Activated CD8-positive, alpha-beta T cell treated with anti-CD3 and anti-CD28 coated beads for 36 hours (primary cell): ENCODE measurements around the gene LCP1. TPM values are rescaled to one million over a fixed set of nuclear protein-coding genes. Genes with fewer than 3 reads are reported as not detected.
A peak's percentile ranks its signal among the peaks of the same experiment; 100 is the strongest.

ENCODE experiments used
- ATAC-seq: fragments of 200-7000 bp; cut with Tn5 transposase; one replicate; pipeline ENCODE4 v1.10.0; 2021; ENCODE audit warnings: mild to moderate bottlenecking, moderate library complexity
- CTCF ChIA-PET: fragments of 350-600 bp; sonication (Branson Sonifier 250); formaldehyde crosslinking; loops from one replicate; lab custom pipeline; 2021; ENCODE audit warnings: antibody characterized with exemption; lab: Charles Lee
- POLR2A ChIA-PET: fragments of 350-600 bp; sonication (Branson Sonifier 250); formaldehyde crosslinking; loops from one replicate; lab custom pipeline; 2021; ENCODE audit warnings: antibody characterized with exemption; lab: Charles Lee
- DNase-seq: peaks from one replicate; pipeline ENCODE4 v3.0.0-alpha.2; 2020
- H3K27ac Mint-ChIP-seq: one replicate; pipeline ENCODE4 v1.8.0; 2021; ENCODE audit warnings: mild to moderate bottlenecking, mixed read lengths
- H3K27me3 Mint-ChIP-seq: one replicate; pipeline ENCODE4 v1.8.0; 2021; ENCODE audit warnings: mixed read lengths
- H3K36me3 Mint-ChIP-seq: one replicate; pipeline ENCODE4 v1.8.0; 2021; ENCODE audit warnings: low read depth, mixed read lengths
- H3K4me1 Mint-ChIP-seq: one replicate; pipeline ENCODE4 v1.8.0; 2021; ENCODE audit warnings: low read depth, mixed read lengths
- H3K4me3 Mint-ChIP-seq: one replicate; pipeline ENCODE4 v1.8.0; 2021; ENCODE audit warnings: mild to moderate bottlenecking, moderate library complexity, mixed read lengths
- H3K9me3 Mint-ChIP-seq: one replicate; pipeline ENCODE4 v1.8.0; 2021; ENCODE audit warnings: mixed read lengths
- intact Hi-C: fragments of 100-400 bp; cut with micrococcal nuclease; formaldehyde crosslinking; loops from one replicate; pipeline ENCODE4 v1.10.0; 2022
- total RNA-seq, 2 experiments: library from RNA; stranded (reverse); gene quantifications; one replicate each; pipeline ENCODE4 v1.2.3, GENCODE V29; 2021
- TF ChIP-seq, protein P1 (sequence below): fragments of 200-600 bp; IDR thresholded peaks from one replicate; pipeline ENCODE4 v1.8.0; 2022; ENCODE audit warnings: antibody characterized with exemption, mild to moderate bottlenecking

Gene LCP1
- total RNA-seq, 2 experiments from 2014 or later, result 1,014 to 1,019 TPM

DNA sequence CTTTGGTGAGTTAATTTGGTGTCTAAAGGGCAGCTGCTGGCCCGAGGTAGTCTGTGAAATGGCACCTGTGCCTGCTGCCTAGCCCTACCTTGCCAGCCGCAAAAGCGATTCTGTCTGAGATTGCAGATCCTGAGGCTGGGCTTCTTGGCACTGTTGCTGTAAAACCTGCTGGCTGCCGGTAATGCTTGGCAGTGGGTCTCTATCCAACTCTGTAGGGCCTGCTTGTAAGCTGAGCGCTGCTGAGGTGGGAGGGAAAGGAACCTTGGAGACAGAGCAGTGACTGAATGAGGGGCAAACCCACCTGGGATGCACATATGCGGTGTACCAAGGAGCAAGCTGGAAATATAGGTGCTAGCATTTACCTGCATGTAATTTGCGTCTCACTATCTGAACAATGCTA is 11.7 kb downstream of the LCP1 start:
- TF ChIP-seq, protein P1, sequence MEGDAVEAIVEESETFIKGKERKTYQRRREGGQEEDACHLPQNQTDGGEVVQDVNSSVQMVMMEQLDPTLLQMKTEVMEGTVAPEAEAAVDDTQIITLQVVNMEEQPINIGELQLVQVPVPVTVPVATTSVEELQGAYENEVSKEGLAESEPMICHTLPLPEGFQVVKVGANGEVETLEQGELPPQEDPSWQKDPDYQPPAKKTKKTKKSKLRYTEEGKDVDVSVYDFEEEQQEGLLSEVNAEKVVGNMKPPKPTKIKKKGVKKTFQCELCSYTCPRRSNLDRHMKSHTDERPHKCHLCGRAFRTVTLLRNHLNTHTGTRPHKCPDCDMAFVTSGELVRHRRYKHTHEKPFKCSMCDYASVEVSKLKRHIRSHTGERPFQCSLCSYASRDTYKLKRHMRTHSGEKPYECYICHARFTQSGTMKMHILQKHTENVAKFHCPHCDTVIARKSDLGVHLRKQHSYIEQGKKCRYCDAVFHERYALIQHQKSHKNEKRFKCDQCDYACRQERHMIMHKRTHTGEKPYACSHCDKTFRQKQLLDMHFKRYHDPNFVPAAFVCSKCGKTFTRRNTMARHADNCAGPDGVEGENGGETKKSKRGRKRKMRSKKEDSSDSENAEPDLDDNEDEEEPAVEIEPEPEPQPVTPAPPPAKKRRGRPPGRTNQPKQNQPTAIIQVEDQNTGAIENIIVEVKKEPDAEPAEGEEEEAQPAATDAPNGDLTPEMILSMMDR, result no peak
- DNase-seq (no peak), ATAC-seq (no peak)
- peak overlapping the region; percentile 75 for H3K4me3 Mint-ChIP-seq
- peak overlapping the region; percentile 88 for H3K27ac Mint-ChIP-seq
- peaks cover 2% of the 10 kb centered on the region for H3K9me3 Mint-ChIP-seq
- POLR2A ChIA-PET, result interaction anchor here (1.5 to 7.4 kb wide), 4 partner anchors 9 to 21 kb away, joined by 4 to 137 read pairs (median 7); partner anchors contain the start of gene LCP1
- CTCF ChIA-PET, result interaction anchor here (0.9 to 3.6 kb wide), 8 partner anchors 8 to 128 kb away, joined by 3 to 27 read pairs (median 4); partner anchors contain the start of genes LCP1 and LRRC63
- peaks cover 95% of the 10 kb centered on the region for H3K4me1 Mint-ChIP-seq
- H3K27me3 Mint-ChIP-seq, result no peaks in the 10 kb centered on the region
- H3K36me3 Mint-ChIP-seq, result peaks cover 80% of the 10 kb centered on the region
- intact Hi-C loops, result no loop called here

DNA sequence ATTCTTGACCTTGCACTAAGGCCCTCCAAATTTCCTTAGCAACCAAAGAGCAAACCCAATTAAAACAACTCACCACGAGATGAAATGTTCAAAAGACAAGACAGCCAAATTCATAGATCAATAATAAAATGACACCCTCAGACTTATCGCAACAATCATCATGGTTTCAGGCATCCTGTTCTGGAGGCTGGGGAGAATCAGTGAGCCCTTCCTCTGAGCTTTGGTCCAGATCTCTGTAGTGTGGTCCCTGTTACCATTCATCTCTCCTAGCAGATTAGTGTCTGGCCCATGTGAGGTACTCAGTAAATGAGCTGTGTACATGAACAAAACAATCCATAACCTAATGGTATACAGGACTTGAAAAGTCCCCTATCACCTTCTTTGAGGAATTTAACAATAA is 12.2 kb downstream of the LCP1 start:
- H3K36me3 Mint-ChIP-seq, result peaks cover 79% of the 10 kb centered on the region
- ATAC-seq, result no peak
- intact Hi-C loops, result loop anchor here (5.0 kb wide), 2 partner anchors 128 to 148 kb away; no protein-coding TSS in a partner anchor
- peak overlapping the region; percentile 75 for H3K4me3 Mint-ChIP-seq
- no peak for DNase-seq
- CTCF ChIA-PET, result interaction anchor here (0.9 to 3.6 kb wide), 6 partner anchors 8 to 128 kb away, joined by 3 to 27 read pairs (median 6); partner anchors contain the start of genes LCP1 and LRRC63
- H3K27ac Mint-ChIP-seq, result peak overlapping the region; percentile 88
- POLR2A ChIA-PET, result interaction anchor here (1.5 to 7.4 kb wide), 3 partner anchors 10 to 20 kb away, joined by 4 to 137 read pairs (median 8); partner anchors contain the start of gene LCP1
- peaks cover 2% of the 10 kb centered on the region for H3K9me3 Mint-ChIP-seq
- TF ChIP-seq, protein P1, result no peak
- H3K4me1 Mint-ChIP-seq, result peaks cover 92% of the 10 kb centered on the region
- H3K27me3 Mint-ChIP-seq, result no peaks in the 10 kb centered on the region

- no peaks in the 10 kb centered on the region for H3K27me3 Mint-ChIP-seq
- H3K27ac Mint-ChIP-seq, result peak overlapping the region; percentile 88
- CTCF ChIA-PET, result interaction anchor here (0.9 to 2.2 kb wide), 7 partner anchors 8 to 127 kb away, joined by 3 to 10 read pairs (median 5); no protein-coding TSS in a partner anchor
- ATAC-seq (peak; percentile 37), DNase-seq (no peak)
- POLR2A ChIA-PET, result interaction anchor here (0.7 to 7.4 kb wide), 7 partner anchors 11 to 186 kb away, joined by 3 to 137 read pairs (median 5); partner anchors contain the start of genes LCP1 and ZC3H13
- intact Hi-C loops, result loop anchor here (5.0 kb wide), 2 partner anchors 129 to 149 kb away; no protein-coding TSS in a partner anchor
- peaks cover 92% of the 10 kb centered on the region for H3K4me1 Mint-ChIP-seq
- H3K9me3 Mint-ChIP-seq, result peaks cover 2% of the 10 kb centered on the region
- peak overlapping the region; percentile 75 for H3K4me3 Mint-ChIP-seq
- TF ChIP-seq, protein P1, result no peak
- H3K36me3 Mint-ChIP-seq, result peaks cover 80% of the 10 kb centered on the region
Observed at GRCh38 chr13:46168783-46169182, 13.2 kb downstream of the LCP1 start.

- Mint-ChIP-seq H3K27me3 (no peaks in the 10 kb centered on the region), H3K36me3 (peaks cover 78% of the 10 kb centered on the region), H3K4me1 (peaks cover 88% of the 10 kb centered on the region), H3K9me3 (peaks cover 2% of the 10 kb centered on the region), H3K27ac (peak overlapping the region; percentile 88), H3K4me3 (peak overlapping the region; percentile 75)
- intact Hi-C loops, result loop anchor here (5.0 kb wide), 2 partner anchors 129 to 149 kb away; no protein-coding TSS in a partner anchor
- DNase-seq, result peak; percentile 74
- ChIA-PET POLR2A (interaction anchor here (0.7 to 7.4 kb wide), 7 partner anchors 11 to 187 kb away, joined by 3 to 137 read pairs (median 5); partner anchors contain the start of genes LCP1 and ZC3H13), CTCF (interaction anchor here (0.9 to 2.2 kb wide), 8 partner anchors 8 to 127 kb away, joined by 3 to 10 read pairs (median 4); no protein-coding TSS in a partner anchor)
- ATAC-seq, result peak; percentile 38
- TF ChIP-seq, protein P1, result no peak
Observed at GRCh38 chr13:46168341-46168740, 13.6 kb downstream of the LCP1 start.
